ENCODE results near the gene ACVRL1. TPM values are rescaled to one million over a fixed set of nuclear protein-coding genes. Genes with fewer than 3 reads are reported as not detected.

ACVRL1 gene
- total RNA-seq, 1 donor, result 10.8 TPM

GRCh38 chr12:51915003-51915625, 7.8 kb downstream of the ACVRL1 start:
- no peak for TF ChIP-seq CTCF (IDR thresholded peaks at IDR 0.05; ENCODE audit: insufficient read depth, low read depth, low read length)
- no peak for DNase-seq (ENCODE audit: low read depth)
- no peak overlapping the region for H3K4me3 ChIP-seq (ENCODE audit: low read depth, low read length)

- no peak for TF ChIP-seq CTCF (IDR thresholded peaks at IDR 0.05; ENCODE audit: insufficient read depth, low read depth, low read length)
- H3K4me3 ChIP-seq (ENCODE audit: low read depth, low read length), result no peak overlapping the region
- no peak for DNase-seq (ENCODE audit: low read depth)
Observed at GRCh38 chr12:51915951-51916350, 8.6 kb downstream of the ACVRL1 start.

GRCh38 chr12:51917041-51917590, 9.8 kb downstream of the ACVRL1 start:
- no peak for DNase-seq (ENCODE audit: low read depth)
- no peak overlapping the region for H3K4me3 ChIP-seq (ENCODE audit: low read depth, low read length)
- TF ChIP-seq CTCF (IDR thresholded peaks at IDR 0.05; ENCODE audit: insufficient read depth, low read depth, low read length), result no peak

- peak; percentile 59 for DNase-seq (ENCODE audit: low read depth)
- no peak overlapping the region for H3K4me3 ChIP-seq (ENCODE audit: low read depth, low read length)
- no peak for TF ChIP-seq CTCF (IDR thresholded peaks at IDR 0.05; ENCODE audit: insufficient read depth, low read depth, low read length)
Observed at GRCh38 chr12:51917746-51918453, 10.6 kb downstream of the ACVRL1 start.

GRCh38 chr12:51920046-51920445, 12.7 kb downstream of the ACVRL1 start:
- H3K4me3 ChIP-seq (ENCODE audit: low read depth, low read length), result no peak overlapping the region
- DNase-seq (ENCODE audit: low read depth), result no peak
- no peak for TF ChIP-seq CTCF (IDR thresholded peaks at IDR 0.05; ENCODE audit: insufficient read depth, low read depth, low read length)

GRCh38 chr12:51921017-51921725, 13.9 kb downstream of the ACVRL1 start:
- no peak overlapping the region for H3K4me3 ChIP-seq (ENCODE audit: low read depth, low read length)
- DNase-seq (ENCODE audit: low read depth), result no peak
- no peak for TF ChIP-seq CTCF (IDR thresholded peaks at IDR 0.05; ENCODE audit: insufficient read depth, low read depth, low read length)
